Activated T-cell treated with anti-CD3 and anti-CD28 coated beads, Interleukin-2, amount 50 U/mL, for 4 hours (primary cell): Measurements from ENCODE around the gene RCN2. TPM values are rescaled to one million over a fixed set of nuclear protein-coding genes. Genes with fewer than 3 reads are reported as not detected.

Experiments used
- ATAC-seq, 2 donors: fragments of 200-7000 bp; cut with Tn5 transposase; one replicate each; pipeline ENCODE4 v1.10.0; 2021
- DNase-seq: peaks from one replicate; pipeline ENCODE4 v3.0.0-alpha.2; 2020
- H3K27me3 Mint-ChIP-seq: one replicate; pipeline ENCODE4 v1.8.0; 2021; ENCODE audit warnings: low read depth, mixed read lengths
- H3K36me3 Mint-ChIP-seq: one replicate; pipeline ENCODE4 v1.8.0; 2022; ENCODE audit warnings: mixed read lengths; ENCODE audit not compliant: insufficient read depth
- H3K4me1 Mint-ChIP-seq: one replicate; pipeline ENCODE4 v1.8.0; 2021; ENCODE audit warnings: low read depth, mixed read lengths
- H3K4me3 Mint-ChIP-seq: one replicate; pipeline ENCODE4 v1.8.0; 2021; ENCODE audit warnings: mild to moderate bottlenecking, moderate library complexity, mixed read lengths
- H3K9me3 Mint-ChIP-seq: one replicate; pipeline ENCODE4 v1.8.0; 2021; ENCODE audit warnings: mixed read lengths
- total RNA-seq, 3 donors: library from RNA; stranded (reverse); gene quantifications; one replicate each; pipeline ENCODE4 v1.2.1, GENCODE V29; 2021

Gene RCN2
- total RNA-seq, 3 donors from 2014 or later: 26.7 to 30.3 (median 27.5) TPM

GRCh38 chr15:76988867-76989780 is 57.6 kb downstream of the RCN2 start:
- ATAC-seq (peak; percentile 6 to 11), DNase-seq (no peak)
- peaks cover 41% of the 10 kb centered on the region for H3K4me1 Mint-ChIP-seq
- H3K27me3 Mint-ChIP-seq: no peaks in the 10 kb centered on the region
- H3K4me3 Mint-ChIP-seq: peak overlapping the region; percentile 74
- H3K9me3 Mint-ChIP-seq: no peaks in the 10 kb centered on the region
- no peaks in the 10 kb centered on the region for H3K36me3 Mint-ChIP-seq

- no peak overlapping the region for H3K4me3 Mint-ChIP-seq
- H3K27me3 Mint-ChIP-seq: no peaks in the 10 kb centered on the region
- peaks cover 53% of the 10 kb centered on the region for H3K4me1 Mint-ChIP-seq
- H3K36me3 Mint-ChIP-seq: no peaks in the 10 kb centered on the region
- no peaks in the 10 kb centered on the region for H3K9me3 Mint-ChIP-seq
- ATAC-seq (no peak), DNase-seq (no peak)
These were observed 59.5 kb downstream of the RCN2 start for GRCh38 chr15:76991048-76991447.

DNA sequence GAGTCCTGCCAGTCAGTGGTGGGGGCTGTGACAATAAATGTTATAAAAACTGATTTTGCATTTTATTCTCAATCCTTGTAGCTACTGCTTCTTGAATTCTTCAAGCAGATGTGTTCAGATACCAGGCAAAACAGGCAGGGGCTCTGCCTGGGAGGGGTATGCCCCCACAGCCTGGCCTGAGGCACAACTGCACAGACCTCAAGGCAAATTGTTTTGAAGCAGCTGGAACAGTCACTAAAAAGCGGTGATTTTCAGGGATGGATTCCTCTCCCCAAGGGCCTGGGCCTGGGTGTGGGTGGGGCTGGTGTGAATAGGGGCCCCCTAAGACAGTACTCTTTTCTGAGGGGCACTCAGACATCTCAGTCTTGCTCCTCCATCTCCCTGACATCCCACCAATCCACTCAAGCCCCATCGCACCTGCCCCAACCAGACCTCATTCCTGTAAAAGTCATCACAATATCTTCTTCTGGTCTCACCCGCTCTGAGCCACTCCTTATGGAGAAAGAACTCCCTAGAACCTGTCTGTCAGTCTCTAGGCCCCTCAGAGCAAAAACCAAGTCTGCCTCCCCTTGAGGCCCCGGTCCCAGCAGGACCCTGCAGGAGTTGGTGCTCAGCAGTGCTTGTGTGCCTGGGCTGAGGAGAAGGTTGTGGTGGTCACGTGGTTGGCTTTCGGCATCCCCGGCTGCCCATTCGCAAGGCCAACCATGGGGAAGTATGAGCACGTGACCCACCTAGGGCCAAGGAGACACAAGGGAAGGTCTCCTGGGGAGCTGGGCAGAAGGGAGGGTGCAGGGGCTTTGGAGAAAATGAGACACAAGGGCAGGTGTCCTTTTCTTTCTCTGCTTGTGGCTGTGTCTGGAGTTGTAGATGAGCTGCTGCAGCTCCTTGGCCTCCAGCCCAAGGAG is 60.4 kb downstream of the RCN2 start:
- ATAC-seq: no peak
- no peak for DNase-seq
- peaks cover 55% of the 10 kb centered on the region for H3K4me1 Mint-ChIP-seq

DNA sequence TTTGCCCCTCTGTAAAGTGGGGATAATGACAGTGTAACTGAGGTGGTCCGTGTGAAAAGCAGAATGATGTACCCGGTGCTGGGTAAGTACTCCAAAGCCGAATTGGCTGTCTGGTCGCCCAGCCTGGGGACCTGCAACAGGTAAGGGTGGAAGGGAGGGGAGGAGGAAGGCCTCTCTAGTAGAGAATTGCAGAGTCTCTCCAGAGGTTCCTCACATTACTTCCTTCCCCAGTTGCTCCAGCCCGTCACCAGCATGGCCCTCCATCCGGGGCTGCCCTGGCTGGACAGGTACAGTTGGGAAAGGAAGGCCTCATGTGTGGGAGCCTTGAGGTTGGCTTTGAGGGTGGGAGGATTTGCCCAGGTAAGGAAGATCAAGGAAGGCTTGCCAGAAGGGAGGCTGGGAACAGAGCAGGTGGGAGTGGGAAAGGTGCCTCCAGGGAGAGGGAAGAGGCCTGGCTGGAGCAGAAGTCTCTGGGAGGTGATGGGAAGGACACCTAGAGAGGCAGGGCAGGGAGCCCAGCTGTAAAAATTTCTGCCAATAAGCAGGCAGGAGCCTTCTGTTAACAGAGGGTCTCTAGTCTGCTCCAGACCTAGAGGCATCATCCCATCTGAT is 61.7 kb downstream of the RCN2 start:
- no peak for DNase-seq
- peaks cover 56% of the 10 kb centered on the region for H3K4me1 Mint-ChIP-seq
- no peaks in the 10 kb centered on the region for H3K9me3 Mint-ChIP-seq
- H3K4me3 Mint-ChIP-seq: peak overlapping the region; percentile 42
- ATAC-seq: no peak
- no peaks in the 10 kb centered on the region for H3K36me3 Mint-ChIP-seq
- H3K27me3 Mint-ChIP-seq: no peaks in the 10 kb centered on the region

More for the DNA sequence above, 60.4 kb downstream of the RCN2 start:
- Mint-ChIP-seq H3K9me3 (no peaks in the 10 kb centered on the region), H3K4me3 (no peak overlapping the region), H3K27me3 (no peaks in the 10 kb centered on the region), H3K36me3 (no peaks in the 10 kb centered on the region)

DNA sequence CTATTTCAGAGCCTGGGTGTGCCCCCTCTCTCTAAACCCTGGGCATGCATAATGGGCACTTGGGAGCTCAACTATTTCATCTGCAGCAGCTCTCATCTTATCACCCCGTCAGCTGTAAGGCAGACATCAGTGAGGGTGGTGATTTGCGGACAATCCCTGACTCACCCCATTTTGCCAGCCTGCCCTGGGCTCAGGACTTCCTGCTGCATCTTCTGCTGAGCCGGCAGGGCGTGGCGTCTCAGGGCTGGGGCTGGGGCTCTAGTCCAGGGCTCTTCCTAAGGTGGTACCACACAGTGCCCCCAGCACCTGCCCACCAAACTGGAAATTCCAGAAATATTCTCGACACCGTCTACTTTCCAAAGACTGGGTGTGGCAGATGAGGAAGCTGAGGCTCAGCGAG is 62.5 kb downstream of the RCN2 start:
- DNase-seq (peak; percentile 55), ATAC-seq (peak; percentile 47 to 53)
- Mint-ChIP-seq H3K4me3 (peak overlapping the region; percentile 95), H3K36me3 (no peaks in the 10 kb centered on the region), H3K9me3 (no peaks in the 10 kb centered on the region), H3K27me3 (no peaks in the 10 kb centered on the region), H3K4me1 (peaks cover 56% of the 10 kb centered on the region)

GRCh38 chr15:76994496-76994895 is 62.9 kb downstream of the RCN2 start:
- DNase-seq: no peak
- Mint-ChIP-seq H3K4me3 (peak overlapping the region; percentile 95), H3K36me3 (no peaks in the 10 kb centered on the region), H3K27me3 (no peaks in the 10 kb centered on the region), H3K9me3 (no peaks in the 10 kb centered on the region), H3K4me1 (peaks cover 58% of the 10 kb centered on the region)
- peak; percentile 3 to 6 for ATAC-seq

DNA sequence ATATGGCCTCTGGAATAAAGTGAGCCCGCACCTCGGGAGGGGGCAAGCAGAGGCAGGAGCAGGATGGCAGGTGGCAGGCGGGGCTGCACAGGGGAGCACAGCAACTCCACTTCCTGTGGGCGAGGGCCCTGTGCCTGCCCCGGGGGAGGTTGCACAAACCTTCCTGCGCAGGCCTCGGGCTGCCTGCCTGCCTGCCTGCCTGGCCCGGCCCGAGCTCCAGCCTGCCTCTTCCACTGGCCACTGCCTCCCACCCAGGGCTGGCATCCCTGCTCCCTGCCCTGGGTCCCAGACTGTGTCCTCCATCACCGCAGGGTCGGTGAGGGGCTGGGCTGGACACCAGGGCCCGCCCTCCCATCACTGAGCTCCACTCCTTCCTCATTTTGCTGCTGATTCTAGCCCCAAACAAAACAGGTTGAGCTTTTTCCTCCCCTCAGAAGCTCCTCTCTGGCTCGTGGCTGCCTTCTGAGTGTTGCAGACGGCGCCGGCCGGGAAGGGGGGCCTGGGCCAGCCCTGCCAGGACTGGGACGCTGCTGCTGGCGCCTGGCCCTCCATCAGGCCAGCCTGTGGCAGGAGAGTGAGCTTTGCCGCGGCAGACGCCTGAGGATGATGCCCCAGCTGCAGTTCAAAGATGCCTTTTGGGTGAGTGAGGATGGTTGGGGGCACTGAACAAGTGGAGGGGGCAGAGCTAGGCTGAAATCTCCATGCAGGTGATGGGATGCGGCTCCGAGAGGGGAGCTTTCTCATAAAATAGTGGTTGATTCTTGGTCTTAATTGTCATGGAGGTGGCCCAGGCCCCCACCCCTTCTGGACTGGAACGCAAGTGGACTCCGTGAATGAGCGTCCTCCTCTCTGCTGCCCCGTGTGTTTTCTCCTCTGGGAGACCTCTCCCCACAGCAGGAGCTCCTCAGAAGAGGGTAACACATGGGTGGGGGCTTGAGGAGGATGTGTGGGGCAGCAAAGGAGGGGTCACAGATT is 63.7 kb downstream of the RCN2 start, which contains the start of gene PSTPIP1:
Gene PSTPIP1 (plus strand): TSS at position 156 of the 975 bp plus-strand sequence. CDS start 448 bp downstream, at position 604.
- no peaks in the 10 kb centered on the region for H3K27me3 Mint-ChIP-seq
- DNase-seq: peak; percentile 54
- no peaks in the 10 kb centered on the region for H3K36me3 Mint-ChIP-seq
- ATAC-seq: peak; percentile 68 to 73
- H3K4me1 Mint-ChIP-seq: peaks cover 61% of the 10 kb centered on the region
- peak within 1 kb of the TSS; percentile 95 for H3K4me3 Mint-ChIP-seq
- no peaks in the 10 kb centered on the region for H3K9me3 Mint-ChIP-seq

- no peaks in the 10 kb centered on the region for H3K9me3 Mint-ChIP-seq
- H3K4me3 Mint-ChIP-seq: peak overlapping the region; percentile 95
- H3K36me3 Mint-ChIP-seq: no peaks in the 10 kb centered on the region
- no peak for ATAC-seq
- no peaks in the 10 kb centered on the region for H3K27me3 Mint-ChIP-seq
- H3K4me1 Mint-ChIP-seq: peaks cover 64% of the 10 kb centered on the region
- DNase-seq: no peak
These were observed 64.6 kb downstream of the RCN2 start for GRCh38 chr15:76996076-76996525.

DNA sequence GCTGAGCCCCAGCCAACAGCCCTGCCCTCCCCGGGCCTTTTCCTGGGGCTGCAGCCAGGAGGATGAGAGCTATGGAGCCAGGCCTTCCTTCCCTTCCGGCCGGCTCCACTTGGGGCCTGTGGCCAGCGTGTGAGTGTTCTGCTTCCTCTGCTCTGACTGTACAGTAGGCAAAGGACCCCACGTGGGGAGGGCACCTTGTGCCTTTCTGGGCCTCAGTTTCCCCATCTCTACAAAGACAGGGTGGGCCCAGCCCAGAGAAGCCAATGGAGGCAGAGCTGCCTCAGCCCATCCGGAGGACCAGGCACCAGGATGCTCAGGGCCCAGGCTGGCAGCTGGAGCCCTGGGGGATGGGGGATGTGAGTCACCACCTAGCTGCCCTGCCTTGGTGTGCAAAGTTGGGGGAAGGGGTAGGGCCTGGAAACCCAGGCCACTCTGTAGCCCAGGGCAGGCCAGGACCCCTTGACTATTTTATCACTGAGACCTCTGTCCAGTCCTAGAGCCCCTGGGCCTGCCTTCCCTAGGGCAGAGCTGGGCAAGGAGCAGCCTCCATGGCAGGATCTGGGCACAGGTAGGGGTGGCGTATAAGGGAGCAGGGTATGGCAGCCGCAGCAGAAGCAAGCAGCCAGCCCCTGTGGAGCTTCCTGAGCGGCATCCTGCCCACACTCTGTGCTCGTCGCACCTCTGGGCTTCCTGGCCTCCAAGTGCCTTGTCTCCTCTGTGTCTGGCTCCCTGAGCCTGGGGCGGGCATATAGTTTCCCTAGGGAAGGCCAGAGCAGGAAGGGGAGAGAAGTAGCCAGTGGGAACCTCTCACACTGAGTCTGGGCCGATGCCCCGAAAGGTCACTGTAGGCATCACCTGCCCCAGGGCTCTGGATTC is 65.2 kb downstream of the RCN2 start:
- peaks cover 71% of the 10 kb centered on the region for H3K4me1 Mint-ChIP-seq
- H3K36me3 Mint-ChIP-seq: no peaks in the 10 kb centered on the region
- H3K9me3 Mint-ChIP-seq: no peaks in the 10 kb centered on the region
- ATAC-seq (peak; percentile 46 to 49), DNase-seq (peak; percentile 60)
- peak overlapping the region; percentile 95 for H3K4me3 Mint-ChIP-seq
- no peaks in the 10 kb centered on the region for H3K27me3 Mint-ChIP-seq

- ATAC-seq: no peak
- H3K4me3 Mint-ChIP-seq: peak overlapping the region; percentile 95
- H3K36me3 Mint-ChIP-seq: no peaks in the 10 kb centered on the region
- H3K4me1 Mint-ChIP-seq: peaks cover 82% of the 10 kb centered on the region
- H3K27me3 Mint-ChIP-seq: no peaks in the 10 kb centered on the region
- H3K9me3 Mint-ChIP-seq: no peaks in the 10 kb centered on the region
- no peak for DNase-seq
These were observed 67.2 kb downstream of the RCN2 start for GRCh38 chr15:76998663-76999285.

DNA sequence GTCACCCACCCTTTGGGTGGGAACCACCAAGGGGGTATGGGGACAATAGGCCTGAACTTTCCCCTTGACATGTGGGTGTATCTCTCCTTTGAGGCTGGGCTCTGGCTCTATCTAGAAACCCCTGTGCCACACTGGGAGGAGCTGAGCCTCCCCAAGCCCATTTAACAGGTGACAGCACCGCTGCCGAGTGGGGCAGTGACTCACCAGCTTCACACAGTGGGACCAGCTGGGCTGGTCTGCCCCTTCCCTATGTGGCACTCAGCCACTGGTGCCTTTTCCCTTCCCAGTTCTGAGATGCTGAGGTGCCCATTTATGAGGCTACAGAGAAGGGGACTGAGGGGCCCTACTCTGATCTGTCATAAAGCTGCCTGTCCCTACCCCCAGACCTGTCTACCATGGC is 68.4 kb downstream of the RCN2 start:
- Mint-ChIP-seq H3K9me3 (no peaks in the 10 kb centered on the region), H3K36me3 (peaks cover 5% of the 10 kb centered on the region), H3K4me1 (peaks cover 83% of the 10 kb centered on the region), H3K27me3 (no peaks in the 10 kb centered on the region), H3K4me3 (no peak overlapping the region)
- DNase-seq: no peak
- ATAC-seq: no peak

- H3K4me1 Mint-ChIP-seq: peaks cover 87% of the 10 kb centered on the region
- peaks cover 7% of the 10 kb centered on the region for H3K36me3 Mint-ChIP-seq
- H3K27me3 Mint-ChIP-seq: no peaks in the 10 kb centered on the region
- DNase-seq: no peak
- no peak for ATAC-seq
- H3K9me3 Mint-ChIP-seq: no peaks in the 10 kb centered on the region
- peak overlapping the region; percentile 33 for H3K4me3 Mint-ChIP-seq
These were observed 69.8 kb downstream of the RCN2 start for GRCh38 chr15:77001351-77001750.
